Type B pancreatic cell (in vitro differentiated cells): Measurements from ENCODE around the gene CEACAM21. TPM values are rescaled to one million over a fixed set of nuclear protein-coding genes. Genes with fewer than 3 reads are reported as not detected.

ENCODE experiments used
- DNase-seq: peaks from one replicate; pipeline ENCODE4 v3.0.0; 2021; ENCODE audit warnings: mixed read lengths; ENCODE audit not compliant: unreplicated experiment; ENCODE audit errors: extremely low spot score
- H3K27ac Mint-ChIP-seq: 2 replicates; pipeline ENCODE4 v1.8.0; 2021; ENCODE audit warnings: mild to moderate bottlenecking, mixed read lengths
- H3K27me3 Mint-ChIP-seq: 2 replicates; pipeline ENCODE4 v1.8.0; 2021; ENCODE audit warnings: mixed read lengths
- H3K36me3 Mint-ChIP-seq: 2 replicates; pipeline ENCODE4 v1.8.0; 2021; ENCODE audit warnings: mixed read lengths
- H3K4me1 Mint-ChIP-seq: one replicate; pipeline ENCODE4 v1.8.0; 2021; ENCODE audit warnings: mixed read lengths; ENCODE audit not compliant: unreplicated experiment
- H3K4me3 Mint-ChIP-seq: 2 replicates; pipeline ENCODE4 v1.8.0; 2021; ENCODE audit warnings: mild to moderate bottlenecking, mixed read lengths
- H3K9me3 Mint-ChIP-seq: 2 replicates; pipeline ENCODE4 v1.8.0; 2021; ENCODE audit warnings: mixed read lengths
- CTCF ChIP-seq: fragments of 200-600 bp; sonication (generic); conservative IDR thresholded peaks from 2 replicates; pipeline ENCODE4 v1.5.0; 2021; ENCODE audit warnings: antibody characterized with exemption, mild to moderate bottlenecking
- total RNA-seq: library from RNA; stranded (reverse); gene quantifications from 2 replicates; pipeline ENCODE4 v1.2.1, GENCODE V29; 2021; ENCODE audit warnings: low replicate concordance

Gene CEACAM21
- total RNA-seq, 1 donor from 2014 or later = not detected

GRCh38 chr19:41545547-41545946, 30.4 kb upstream of the CEACAM21 start:
- no peak for TF ChIP-seq CTCF
- peaks cover 13% of the 10 kb centered on the region for H3K27me3 Mint-ChIP-seq
- no peaks in the 10 kb centered on the region for H3K36me3 Mint-ChIP-seq
- H3K9me3 Mint-ChIP-seq = peaks cover 5% of the 10 kb centered on the region
- no peaks in the 10 kb centered on the region for H3K4me1 Mint-ChIP-seq
- DNase-seq = no peak
- no peak overlapping the region for H3K27ac Mint-ChIP-seq
- no peak overlapping the region for H3K4me3 Mint-ChIP-seq

DNA sequence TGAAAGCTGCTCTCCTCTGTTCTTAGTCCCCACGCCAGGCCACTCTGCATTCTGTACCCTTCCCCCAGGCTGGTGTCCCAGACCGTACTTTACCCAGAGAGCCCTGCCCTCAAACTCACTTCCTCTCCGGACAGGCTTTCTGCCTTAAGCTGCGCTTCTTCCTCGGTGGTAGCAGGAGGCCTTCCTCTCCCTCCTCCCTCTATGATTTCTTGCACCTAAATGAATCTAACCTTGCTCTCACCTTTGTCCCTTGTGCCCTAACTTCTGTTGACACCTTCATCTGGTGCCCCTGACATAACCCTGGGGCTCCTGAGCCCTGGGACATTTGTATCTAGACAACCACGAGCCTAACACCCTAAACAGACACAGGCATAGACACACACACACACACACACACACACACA, 29.6 kb upstream of the CEACAM21 start:
- DNase-seq = no peak
- peaks cover 13% of the 10 kb centered on the region for H3K27me3 Mint-ChIP-seq
- H3K9me3 Mint-ChIP-seq = peaks cover 5% of the 10 kb centered on the region
- H3K36me3 Mint-ChIP-seq = no peaks in the 10 kb centered on the region
- no peak for TF ChIP-seq CTCF
- H3K27ac Mint-ChIP-seq = no peak overlapping the region
- no peaks in the 10 kb centered on the region for H3K4me1 Mint-ChIP-seq
- no peak overlapping the region for H3K4me3 Mint-ChIP-seq

DNA sequence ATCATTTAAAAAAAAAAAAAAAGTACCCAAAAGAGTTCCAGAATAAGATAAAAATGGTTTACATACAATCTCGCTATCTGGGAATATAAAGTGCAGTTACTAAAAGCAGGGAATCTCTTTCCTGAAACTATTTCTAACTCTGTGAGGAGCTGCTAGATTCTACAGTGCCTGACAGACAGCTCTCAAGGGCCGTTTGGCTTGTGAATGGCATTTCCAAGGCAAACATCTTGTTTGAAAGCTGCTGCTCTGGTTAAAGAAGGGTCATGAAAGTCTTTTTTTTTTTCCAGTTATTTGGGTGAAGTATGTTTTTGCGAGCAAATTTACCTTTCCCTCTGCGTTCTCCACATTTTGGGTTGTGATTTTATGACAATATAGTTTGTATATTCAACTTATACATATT, 29.0 kb upstream of the CEACAM21 start:
- no peak overlapping the region for H3K27ac Mint-ChIP-seq
- no peak overlapping the region for H3K4me3 Mint-ChIP-seq
- DNase-seq = no peak
- peaks cover 13% of the 10 kb centered on the region for H3K27me3 Mint-ChIP-seq
- no peaks in the 10 kb centered on the region for H3K36me3 Mint-ChIP-seq
- no peaks in the 10 kb centered on the region for H3K4me1 Mint-ChIP-seq
- TF ChIP-seq CTCF = no peak
- peaks cover 5% of the 10 kb centered on the region for H3K9me3 Mint-ChIP-seq

- H3K27me3 Mint-ChIP-seq = peaks cover 8% of the 10 kb centered on the region
- TF ChIP-seq CTCF = no peak
- no peak overlapping the region for H3K27ac Mint-ChIP-seq
- no peaks in the 10 kb centered on the region for H3K4me1 Mint-ChIP-seq
- no peak overlapping the region for H3K4me3 Mint-ChIP-seq
- H3K36me3 Mint-ChIP-seq = no peaks in the 10 kb centered on the region
- DNase-seq = no peak
- no peaks in the 10 kb centered on the region for H3K9me3 Mint-ChIP-seq
Measured at GRCh38 chr19:41547569-41547968, 28.4 kb upstream of the CEACAM21 start.

DNA sequence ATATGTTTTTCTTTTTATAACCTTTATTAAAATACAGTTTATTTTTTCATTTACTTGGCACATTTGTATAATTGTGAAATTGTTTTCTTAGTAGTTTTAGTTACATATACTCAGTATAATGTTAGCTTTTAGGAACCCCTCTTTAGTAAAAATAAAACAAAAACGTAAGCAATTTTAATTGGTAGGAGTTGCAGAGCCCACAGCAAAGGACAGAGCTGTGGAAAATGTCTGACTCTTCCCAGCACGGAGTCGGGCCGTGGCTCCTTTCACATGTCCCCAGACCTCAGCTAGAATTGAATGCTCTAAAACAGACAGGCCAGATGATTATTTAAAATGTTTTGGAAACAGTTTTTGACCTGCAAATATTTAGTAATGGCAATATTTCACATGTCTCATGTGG, 27.9 kb upstream of the CEACAM21 start:
- Mint-ChIP-seq H3K9me3 (no peaks in the 10 kb centered on the region), H3K27me3 (peaks cover 8% of the 10 kb centered on the region), H3K27ac (no peak overlapping the region), H3K4me3 (no peak overlapping the region), H3K36me3 (no peaks in the 10 kb centered on the region), H3K4me1 (no peaks in the 10 kb centered on the region)
- DNase-seq = no peak
- no peak for TF ChIP-seq CTCF
